CD14-positive monocyte (primary cell): Measurements from ENCODE around the gene OLFML1. TPM values are rescaled to one million over a fixed set of nuclear protein-coding genes. Genes with fewer than 3 reads are reported as not detected.

ENCODE experiments used
- DNase-seq, 3 donors: peaks; one replicate each; pipeline ENCODE4 v3.0.0-alpha.2; 2011 to 2022
- H2AFZ ChIP-seq: 2 replicates; pipeline ENCODE4 v1.6.0; 2012; ENCODE audit warnings: mild to moderate bottlenecking, low read depth, low read length, inconsistent platforms; ENCODE audit not compliant: insufficient read depth, poor library complexity, severe bottlenecking
- H3K27ac ChIP-seq, 2 donors: 1 replicate in 1 of 2; 2 replicates in 1 of 2; pipeline ENCODE4 v1.5.1; 2012 to 2013; ENCODE audit warnings: low read length in 2 of 2, control low read depth in 1 of 2, inconsistent platforms in 1 of 2, low read depth in 1 of 2, mild to moderate bottlenecking in 1 of 2
- H3K27me3 ChIP-seq, 2 donors: one replicate each; pipeline versions ENCODE4 v1.6.0 to v1.6.1; 2011 to 2013; ENCODE audit warnings: low read length in 2 of 2; ENCODE audit not compliant: control insufficient read depth in 2 of 2, insufficient read depth in 2 of 2
- H3K36me3 ChIP-seq, 2 donors: replicated peaks in 1 of 2; 1 replicate in 1 of 2; 2 replicates in 1 of 2; pipeline versions ENCODE4 v1.5.1 to v1.6.1; 2012 to 2013; ENCODE audit warnings: low read length in 2 of 2, control low read depth in 1 of 2, inconsistent platforms in 1 of 2, mild to moderate bottlenecking in 1 of 2; ENCODE audit not compliant: insufficient read depth in 2 of 2, control insufficient read depth in 1 of 2
- H3K4me1 ChIP-seq, 2 donors: 1 replicate in 1 of 2; 2 replicates in 1 of 2; pipeline versions ENCODE4 v1.5.1 to v1.6.1; 2012 to 2013; ENCODE audit warnings: low read length in 2 of 2, control low read depth in 1 of 2, inconsistent platforms in 1 of 2, mild to moderate bottlenecking in 1 of 2, moderate library complexity in 1 of 2; ENCODE audit not compliant: insufficient read depth in 2 of 2, control insufficient read depth in 1 of 2
- H3K4me2 ChIP-seq: replicated peaks from 2 replicates; pipeline ENCODE3; 2012; ENCODE audit warnings: low read length, moderate library complexity, mild to moderate bottlenecking; ENCODE audit not compliant: poor library complexity, severe bottlenecking; ENCODE audit errors: extremely low read depth
- H3K4me3 ChIP-seq, 3 experiments: fragments of 200-600 bp in 1 of 3; sonication (generic) in 1 of 3; replicated peaks in 1 of 3; 1 replicate in 2 of 3; 2 replicates in 1 of 3; pipeline ENCODE4 v1.5.1; 2011 to 2013; ENCODE audit warnings: low read length in 3 of 3, mild to moderate bottlenecking in 3 of 3, control low read depth in 2 of 3, low read depth in 2 of 3, inconsistent platforms in 1 of 3, moderate library complexity in 1 of 3
- H3K79me2 ChIP-seq: 2 replicates; pipeline ENCODE4 v1.6.0; 2012; ENCODE audit warnings: mild to moderate bottlenecking, control low read depth, inconsistent platforms, low read length, moderate library complexity; ENCODE audit not compliant: insufficient read depth
- H3K9ac ChIP-seq: 2 replicates; pipeline ENCODE4 v1.6.0; 2017; ENCODE audit warnings: low read length, mild to moderate bottlenecking; ENCODE audit not compliant: insufficient read depth, poor library complexity, severe bottlenecking
- H3K9me3 ChIP-seq, 2 donors: replicated peaks in 1 of 2; 1 replicate in 1 of 2; 2 replicates in 1 of 2; pipeline versions ENCODE4 v1.5.1 to v1.6.1; 2012 to 2013; ENCODE audit warnings: low read length in 2 of 2, control low read depth in 1 of 2; ENCODE audit not compliant: control insufficient read depth in 1 of 2, insufficient read depth in 1 of 2
- H4K20me1 ChIP-seq: 2 replicates; pipeline ENCODE4 v1.6.0; 2012; ENCODE audit warnings: mild to moderate bottlenecking, low read length, control low read depth, moderate library complexity; ENCODE audit not compliant: insufficient read depth
- H3K27ac Mint-ChIP-seq, 7 donors: one replicate each; pipeline ENCODE4 v1.8.0; 2020; ENCODE audit warnings: mild to moderate bottlenecking in 7 of 7, mixed read lengths in 7 of 7, moderate library complexity in 6 of 7, inconsistent platforms in 2 of 7
- H3K27me3 Mint-ChIP-seq, 3 donors: one replicate each; pipeline ENCODE4 v1.8.0; 2021 to 2022; ENCODE audit warnings: low read depth in 3 of 3, mild to moderate bottlenecking in 3 of 3, mixed read lengths in 3 of 3, moderate library complexity in 3 of 3, inconsistent platforms in 1 of 3
- H3K36me3 Mint-ChIP-seq, 2 donors: one replicate each; pipeline ENCODE4 v1.8.0; 2020; ENCODE audit warnings: mixed read lengths in 2 of 2, inconsistent platforms in 1 of 2, mild to moderate bottlenecking in 1 of 2
- H3K4me1 Mint-ChIP-seq: one replicate; pipeline ENCODE4 v1.8.0; 2020; ENCODE audit warnings: mild to moderate bottlenecking, mixed read lengths
- H3K4me3 Mint-ChIP-seq, 2 donors: one replicate each; pipeline ENCODE4 v1.8.0; 2020; ENCODE audit warnings: mild to moderate bottlenecking in 2 of 2, mixed read lengths in 2 of 2, moderate library complexity in 1 of 2
- H3K9me3 Mint-ChIP-seq, 7 donors: one replicate each; pipeline ENCODE4 v1.8.0; 2020 to 2022; ENCODE audit warnings: mixed read lengths in 7 of 7, mild to moderate bottlenecking in 6 of 7, moderate library complexity in 6 of 7, inconsistent platforms in 2 of 7
- WGBS: methylation state at CpG from one replicate; pipeline ENCODE4 v1.1.5; 2013; ENCODE audit warnings: missing lambda C conversion rate; ENCODE audit not compliant: insufficient coverage; 5-methylcytosine and 5-hydroxymethylcytosine counted together
- intact Hi-C, 2 donors: fragments of 100-400 bp; cut with micrococcal nuclease; formaldehyde crosslinking; loops; one replicate each; pipeline versions ENCODE4 v1.15.0 to v1.15.1; 2023
- polyA plus RNA-seq, 3 donors: library from polyadenylated mRNA; depleted of rRNA in 1 of 3; unstranded in 2 of 3; stranded (reverse) in 1 of 3; fragments of 300-500 nt in 2 of 3; fragments of >200 nt in 1 of 3; fragmentation: Illumina TruSeq in 2 of 3; gene quantifications; 1 replicate in 2 of 3; 2 replicates in 1 of 3; pipeline ENCODE4 v1.2.3, GENCODE V29; 2012 to 2021
- TF ChIP-seq, protein P1 (sequence below): fragments of 200-600 bp; IDR thresholded peaks from one replicate; pipeline ENCODE4 v1.8.0; 2022; ENCODE audit warnings: antibody characterized with exemption, mild to moderate bottlenecking

Gene OLFML1
- polyA plus RNA-seq, 3 donors: 0.11 to 0.17 TPM; not detected in 1

DNA sequence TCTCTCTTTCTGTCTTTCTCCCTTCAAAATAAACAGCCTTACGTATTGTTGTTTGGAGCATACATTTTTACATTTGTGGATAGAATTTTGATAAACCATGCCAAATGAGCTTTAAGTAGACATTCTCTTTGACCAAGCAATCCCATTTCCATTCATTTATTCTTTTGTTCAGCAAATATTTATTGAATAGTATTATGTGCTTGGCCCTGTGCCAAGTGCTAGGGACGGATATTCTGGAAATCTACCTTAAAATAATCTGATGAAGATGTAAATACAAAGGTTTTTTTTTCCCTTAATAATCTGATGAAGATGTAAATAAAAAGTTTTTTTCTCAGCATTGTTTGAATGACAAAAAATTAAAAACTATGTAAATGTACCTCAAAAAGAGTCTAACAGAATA is 2.1 kb downstream of the OLFML1 start:
- Mint-ChIP-seq H3K36me3 (peaks cover 0 to 3% of the 10 kb centered on the region in 2 donors), H3K4me3 (no peak overlapping the region), H3K4me1 (peaks cover 12% of the 10 kb centered on the region), H3K27ac (no peak overlapping the region), H3K9me3 (no peaks in the 10 kb centered on the region), H3K27me3 (peaks cover 0 to 5% (median 0%) of the 10 kb centered on the region in 3 donors)
- no peak overlapping the region for H2AFZ ChIP-seq
- no peak overlapping the region for H3K9ac ChIP-seq
- H3K9me3 ChIP-seq: no peaks in the 10 kb centered on the region
- no peak overlapping the region for H3K4me3 ChIP-seq
- no peak for DNase-seq
- H3K4me1 ChIP-seq: peaks cover 11 to 13% of the 10 kb centered on the region in 2 donors
- no peaks in the 10 kb centered on the region for H3K79me2 ChIP-seq
- H3K27me3 ChIP-seq: no peaks in the 10 kb centered on the region
- no CpG with 5 or more reads among the region's 2 CpGs for WGBS
- H3K4me2 ChIP-seq: no peak overlapping the region
- H3K27ac ChIP-seq: no peak overlapping the region
- intact Hi-C loops: no loop called here
- H3K36me3 ChIP-seq: no peaks in the 10 kb centered on the region
- TF ChIP-seq, protein P1, sequence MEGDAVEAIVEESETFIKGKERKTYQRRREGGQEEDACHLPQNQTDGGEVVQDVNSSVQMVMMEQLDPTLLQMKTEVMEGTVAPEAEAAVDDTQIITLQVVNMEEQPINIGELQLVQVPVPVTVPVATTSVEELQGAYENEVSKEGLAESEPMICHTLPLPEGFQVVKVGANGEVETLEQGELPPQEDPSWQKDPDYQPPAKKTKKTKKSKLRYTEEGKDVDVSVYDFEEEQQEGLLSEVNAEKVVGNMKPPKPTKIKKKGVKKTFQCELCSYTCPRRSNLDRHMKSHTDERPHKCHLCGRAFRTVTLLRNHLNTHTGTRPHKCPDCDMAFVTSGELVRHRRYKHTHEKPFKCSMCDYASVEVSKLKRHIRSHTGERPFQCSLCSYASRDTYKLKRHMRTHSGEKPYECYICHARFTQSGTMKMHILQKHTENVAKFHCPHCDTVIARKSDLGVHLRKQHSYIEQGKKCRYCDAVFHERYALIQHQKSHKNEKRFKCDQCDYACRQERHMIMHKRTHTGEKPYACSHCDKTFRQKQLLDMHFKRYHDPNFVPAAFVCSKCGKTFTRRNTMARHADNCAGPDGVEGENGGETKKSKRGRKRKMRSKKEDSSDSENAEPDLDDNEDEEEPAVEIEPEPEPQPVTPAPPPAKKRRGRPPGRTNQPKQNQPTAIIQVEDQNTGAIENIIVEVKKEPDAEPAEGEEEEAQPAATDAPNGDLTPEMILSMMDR: no peak
- no peaks in the 10 kb centered on the region for H4K20me1 ChIP-seq

DNA sequence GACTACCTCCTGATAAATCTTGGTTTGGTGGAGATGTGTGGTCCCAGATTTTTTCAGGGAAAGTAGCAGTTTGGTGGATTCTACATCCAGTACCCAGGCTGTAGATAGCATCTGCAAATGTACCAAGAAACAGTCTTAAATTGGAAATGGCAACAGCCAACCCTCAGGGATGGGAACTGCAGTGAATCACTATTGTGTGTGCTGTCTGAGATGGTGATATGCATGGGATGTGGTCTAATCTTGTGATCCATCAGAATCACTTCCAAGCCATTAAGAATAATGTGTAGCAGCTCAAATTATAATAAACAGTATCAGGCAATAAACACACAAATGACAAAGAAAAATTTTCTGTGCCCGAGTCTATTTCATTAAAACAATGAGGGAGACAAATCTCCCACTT is 3.4 kb downstream of the OLFML1 start:
- no peaks in the 10 kb centered on the region for H3K9me3 Mint-ChIP-seq
- H3K27me3 ChIP-seq: no peaks in the 10 kb centered on the region
- intact Hi-C loops: no loop called here
- H3K27ac Mint-ChIP-seq: no peak overlapping the region
- no peak overlapping the region for H3K27ac ChIP-seq
- H4K20me1 ChIP-seq: no peaks in the 10 kb centered on the region
- H3K9me3 ChIP-seq: no peaks in the 10 kb centered on the region
- peaks cover 11 to 13% of the 10 kb centered on the region in 2 donors for H3K4me1 ChIP-seq
- peaks cover 0 to 5% (median 0%) of the 10 kb centered on the region in 3 donors for H3K27me3 Mint-ChIP-seq
- no peaks in the 10 kb centered on the region for H3K79me2 ChIP-seq
- DNase-seq: no peak
- TF ChIP-seq, protein P1: no peak
- H3K4me3 Mint-ChIP-seq: no peak overlapping the region
- H3K36me3 Mint-ChIP-seq: peaks cover 0 to 3% of the 10 kb centered on the region in 2 donors
- H3K36me3 ChIP-seq: no peaks in the 10 kb centered on the region
- no CpG with 5 or more reads among the region's 1 CpG for WGBS
- no peak overlapping the region for H3K9ac ChIP-seq
- H3K4me2 ChIP-seq: no peak overlapping the region
- H3K4me1 Mint-ChIP-seq: peaks cover 14% of the 10 kb centered on the region
- no peak overlapping the region for H3K4me3 ChIP-seq
- no peak overlapping the region for H2AFZ ChIP-seq
